ENCODE measurements around the gene YY1.

DNA sequence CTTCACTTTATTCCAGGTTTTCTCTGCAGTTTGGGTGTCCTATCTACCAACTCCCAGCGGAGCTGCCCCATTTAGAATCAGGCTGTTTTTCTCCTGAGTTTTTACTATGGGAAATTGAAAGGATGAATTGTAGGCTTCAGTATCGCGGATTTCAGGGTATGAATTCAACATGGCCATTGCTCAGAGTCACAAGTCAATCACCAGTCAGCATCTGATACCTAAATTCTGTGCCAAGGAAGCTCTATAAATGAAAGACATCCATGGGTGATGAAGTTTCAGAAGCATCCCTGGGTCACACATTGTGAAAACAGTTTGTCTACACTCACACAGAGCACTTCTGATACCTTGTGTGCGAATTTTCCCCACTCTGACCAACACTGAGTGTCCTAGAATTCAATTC, 35.8 kb upstream of the YY1 start:
- TF ChIP-seq, protein P1, sequence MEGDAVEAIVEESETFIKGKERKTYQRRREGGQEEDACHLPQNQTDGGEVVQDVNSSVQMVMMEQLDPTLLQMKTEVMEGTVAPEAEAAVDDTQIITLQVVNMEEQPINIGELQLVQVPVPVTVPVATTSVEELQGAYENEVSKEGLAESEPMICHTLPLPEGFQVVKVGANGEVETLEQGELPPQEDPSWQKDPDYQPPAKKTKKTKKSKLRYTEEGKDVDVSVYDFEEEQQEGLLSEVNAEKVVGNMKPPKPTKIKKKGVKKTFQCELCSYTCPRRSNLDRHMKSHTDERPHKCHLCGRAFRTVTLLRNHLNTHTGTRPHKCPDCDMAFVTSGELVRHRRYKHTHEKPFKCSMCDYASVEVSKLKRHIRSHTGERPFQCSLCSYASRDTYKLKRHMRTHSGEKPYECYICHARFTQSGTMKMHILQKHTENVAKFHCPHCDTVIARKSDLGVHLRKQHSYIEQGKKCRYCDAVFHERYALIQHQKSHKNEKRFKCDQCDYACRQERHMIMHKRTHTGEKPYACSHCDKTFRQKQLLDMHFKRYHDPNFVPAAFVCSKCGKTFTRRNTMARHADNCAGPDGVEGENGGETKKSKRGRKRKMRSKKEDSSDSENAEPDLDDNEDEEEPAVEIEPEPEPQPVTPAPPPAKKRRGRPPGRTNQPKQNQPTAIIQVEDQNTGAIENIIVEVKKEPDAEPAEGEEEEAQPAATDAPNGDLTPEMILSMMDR (conservative IDR thresholded peaks at IDR 0.05): no peak
- TF ChIP-seq ZFX (IDR thresholded peaks at IDR 0.05): no peak

Measured in C4-2B (cell line).